HG02970 (cell line): ENCODE measurements around the gene UROC1.

Experiments used
- ATAC-seq: cut with Tn5 transposase; IDR thresholded peaks from one replicate; pipeline ENCODE4 v1.9.1; 2021; ENCODE audit warnings: mild to moderate bottlenecking, moderate library complexity, moderate number of reproducible peaks; ENCODE audit not compliant: unreplicated experiment, low FRiP score

Gene UROC1

GRCh38 chr3:126484148-126484547, 33.4 kb downstream of the UROC1 start:
- ATAC-seq, result no peak

GRCh38 chr3:126483321-126483761, 34.2 kb downstream of the UROC1 start:
- no peak for ATAC-seq

DNA sequence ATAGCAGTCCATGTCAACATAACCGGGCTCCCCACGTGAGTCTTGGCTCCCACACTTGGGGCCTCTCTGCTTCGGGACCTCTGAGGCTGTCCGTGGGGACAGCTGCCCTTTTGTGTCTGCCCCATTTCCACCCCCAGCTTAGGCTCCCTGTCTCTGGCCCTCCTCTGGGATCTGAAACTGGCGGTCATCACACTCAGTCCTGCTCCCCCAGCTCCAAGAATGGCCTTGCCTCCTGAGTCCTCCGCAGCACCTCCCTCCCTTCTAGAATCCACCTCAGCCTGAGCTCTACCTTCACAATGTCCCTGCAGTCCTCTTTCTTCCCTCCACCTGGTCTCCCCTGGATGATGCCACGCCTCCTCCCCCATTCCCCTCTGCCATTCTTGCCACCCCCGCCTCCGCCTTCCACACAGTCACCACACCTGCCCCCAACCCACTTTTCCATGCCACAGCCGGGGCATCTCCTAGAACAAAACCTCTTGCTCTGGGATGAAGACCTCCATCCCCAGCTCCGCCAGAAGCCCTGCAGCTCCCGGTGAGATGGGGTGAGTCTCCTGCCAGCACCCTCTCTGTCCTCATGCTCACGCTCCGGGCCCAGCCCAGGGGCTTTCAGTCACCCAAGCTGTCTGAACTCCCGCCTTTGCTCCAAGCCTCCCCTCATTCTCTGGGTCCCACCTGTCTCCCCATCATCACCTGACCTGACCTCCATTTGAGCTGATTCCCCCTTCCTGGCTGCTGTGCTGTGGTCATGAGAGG, 34.9 kb downstream of the UROC1 start:
- ATAC-seq, result no peak

DNA sequence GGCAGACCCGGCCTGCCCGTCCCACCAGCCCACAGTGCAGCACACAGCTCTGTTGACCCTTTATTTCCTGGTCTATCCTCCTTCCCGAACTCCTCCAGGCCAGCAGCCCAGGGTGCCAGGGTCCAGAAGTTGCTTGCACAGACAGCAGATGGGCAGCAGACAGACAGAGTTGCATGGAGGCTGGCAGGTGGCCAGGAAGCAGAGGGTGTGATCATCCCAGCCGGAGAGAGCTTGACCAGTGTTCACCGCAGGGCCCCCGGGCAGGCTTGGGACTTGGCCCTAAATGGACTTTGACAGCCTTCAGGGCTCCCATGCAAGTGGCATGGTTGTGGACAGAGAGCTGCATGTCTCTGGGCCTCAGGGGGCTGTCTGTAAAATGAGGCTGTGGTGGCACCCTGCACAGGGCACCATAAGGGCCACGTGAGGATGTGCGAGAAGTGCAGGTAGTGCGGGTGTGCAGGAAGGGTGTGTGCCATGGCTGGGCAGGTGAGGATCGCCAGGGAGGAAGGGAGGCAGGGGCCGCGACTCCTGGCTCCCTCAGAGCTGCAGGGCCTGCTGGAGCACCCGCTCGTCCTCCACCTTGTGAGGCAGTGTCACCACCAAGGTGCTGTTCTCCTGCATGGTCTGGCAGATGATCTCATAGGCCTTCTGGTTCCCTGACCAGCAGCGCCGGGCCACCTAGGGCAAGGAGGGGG, 35.6 kb downstream of the UROC1 start:
- ATAC-seq, result no peak

DNA sequence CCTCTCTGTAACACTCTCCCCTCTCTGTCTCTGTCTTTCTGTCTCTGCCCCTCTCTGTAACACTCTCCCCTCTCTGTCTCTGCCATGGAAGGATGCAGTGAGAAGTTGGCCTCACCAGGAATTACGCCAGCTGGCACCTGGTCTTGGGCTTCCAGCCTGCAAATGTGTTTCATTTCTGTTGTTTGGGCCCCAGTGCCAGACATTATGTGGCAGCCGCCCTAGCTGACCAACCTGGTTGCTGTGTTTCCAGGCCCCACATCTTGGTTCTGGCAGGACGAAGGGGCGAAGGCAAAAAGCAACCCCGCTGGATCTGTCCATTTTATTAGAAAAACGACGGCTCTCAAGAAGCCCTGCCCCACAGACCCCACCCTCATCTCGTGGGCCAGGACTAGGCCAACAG, 36.7 kb downstream of the UROC1 start:
- no peak for ATAC-seq

DNA sequence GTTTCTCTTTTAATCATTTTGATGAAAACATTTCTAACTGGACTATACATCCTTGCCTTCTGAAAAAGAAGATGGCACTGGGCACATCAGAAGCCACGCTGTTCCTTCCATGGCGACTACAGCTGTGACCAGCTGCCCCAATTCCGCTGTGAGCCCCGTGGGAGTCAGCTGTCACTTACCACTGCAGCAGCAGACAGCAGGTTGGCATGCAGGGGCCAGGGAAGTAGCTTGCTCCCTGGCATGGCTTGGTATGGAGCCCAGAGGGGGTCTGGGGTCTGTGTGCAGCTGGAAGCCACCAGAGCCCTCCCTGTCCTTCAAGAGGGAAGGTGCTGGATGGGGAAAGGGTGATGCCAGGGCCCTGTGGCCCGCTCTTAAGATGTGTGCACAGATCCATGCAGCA, 37.4 kb downstream of the UROC1 start:
- ATAC-seq, result no peak

- ATAC-seq, result no peak
Observed at GRCh38 chr3:126479642-126480041, 37.9 kb downstream of the UROC1 start.

- ATAC-seq, result no peak
Observed at GRCh38 chr3:126478581-126479310, 38.8 kb downstream of the UROC1 start.

GRCh38 chr3:126477061-126477380, 40.6 kb downstream of the UROC1 start:
- no peak for ATAC-seq

DNA sequence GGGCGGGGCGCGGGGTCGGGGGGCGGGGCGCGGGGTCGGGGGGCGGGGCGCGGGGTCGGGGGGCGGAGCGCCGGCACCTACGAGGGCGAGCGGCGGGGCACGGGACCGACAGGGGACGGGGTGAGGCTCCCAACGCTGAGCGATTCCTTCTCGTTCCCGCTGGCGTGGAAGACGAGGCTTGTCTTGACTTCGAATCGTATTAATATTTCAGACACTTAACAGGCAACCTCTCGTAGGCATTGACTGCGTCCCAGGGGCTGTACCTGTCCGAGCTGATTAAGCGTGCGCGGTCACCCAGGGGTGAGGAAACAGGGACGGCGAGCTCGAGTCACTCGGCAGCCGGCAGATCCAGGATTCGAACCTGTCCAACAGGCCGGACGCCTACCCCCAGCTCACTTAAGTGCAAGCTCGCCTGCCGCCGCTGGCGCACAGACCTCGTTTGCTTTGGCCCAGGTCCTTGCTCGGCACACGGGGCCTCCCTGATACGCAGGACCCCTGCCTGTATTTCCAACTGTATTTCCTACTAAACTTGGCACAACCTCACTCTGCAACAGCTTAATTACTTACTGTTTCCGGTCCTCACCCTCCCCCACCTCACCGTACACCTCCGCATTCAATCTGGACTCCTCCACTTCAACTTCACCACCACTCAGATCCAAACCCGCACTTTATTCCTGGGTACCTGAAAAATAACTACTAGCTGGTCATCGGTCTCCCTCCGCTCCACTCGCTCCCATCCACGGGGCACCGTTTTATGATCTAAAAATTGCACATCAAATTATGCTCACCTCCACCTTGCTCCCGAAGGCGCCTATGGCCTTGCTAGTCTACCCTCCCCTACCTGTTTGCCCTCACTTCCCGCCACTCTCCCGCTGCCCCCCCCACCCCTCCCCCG, 41.2 kb downstream of the UROC1 start:
- ATAC-seq, result peak; percentile 21

DNA sequence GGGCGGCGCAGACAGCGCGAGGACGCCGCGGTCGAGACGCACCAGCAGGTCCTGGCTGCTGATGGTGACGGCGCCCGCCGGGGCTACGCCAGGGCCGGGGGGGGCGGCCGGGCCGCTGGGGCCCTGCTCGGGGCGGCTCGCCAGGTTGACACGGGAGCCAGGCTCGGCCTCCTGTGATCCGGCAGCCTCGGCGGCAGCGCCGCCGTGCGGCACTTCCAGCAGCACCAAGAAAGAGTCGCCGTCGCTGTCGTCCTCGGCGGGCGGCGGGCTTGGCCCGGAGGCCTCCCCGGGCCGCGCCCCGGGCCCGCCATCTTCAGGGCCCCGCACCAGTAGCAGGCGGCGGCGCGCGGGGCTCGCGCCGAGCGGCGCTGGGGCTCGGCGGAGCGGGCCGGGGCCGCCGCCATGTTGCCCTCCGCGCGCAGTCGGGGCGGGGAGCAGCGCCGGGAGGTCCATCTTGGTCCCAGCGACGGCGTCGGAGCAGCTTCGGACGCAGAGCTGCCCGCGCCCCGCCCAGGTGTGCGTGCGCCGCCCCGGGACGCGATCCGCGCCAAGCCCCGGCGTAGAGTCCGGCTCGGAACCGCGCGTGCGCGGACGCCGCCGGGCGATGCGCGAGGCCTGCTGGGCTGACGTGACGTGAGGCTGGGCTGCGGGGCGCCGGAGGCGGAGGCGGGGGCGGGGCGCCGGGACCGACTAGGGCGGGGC, 42.0 kb downstream of the UROC1 start, which contains the start of gene ZXDC:
Gene ZXDC (minus strand): TSS at position 479 of the 702 bp plus-strand sequence. CDS start 26 bp downstream, at position 453.
- ATAC-seq, result peak; percentile 83

DNA sequence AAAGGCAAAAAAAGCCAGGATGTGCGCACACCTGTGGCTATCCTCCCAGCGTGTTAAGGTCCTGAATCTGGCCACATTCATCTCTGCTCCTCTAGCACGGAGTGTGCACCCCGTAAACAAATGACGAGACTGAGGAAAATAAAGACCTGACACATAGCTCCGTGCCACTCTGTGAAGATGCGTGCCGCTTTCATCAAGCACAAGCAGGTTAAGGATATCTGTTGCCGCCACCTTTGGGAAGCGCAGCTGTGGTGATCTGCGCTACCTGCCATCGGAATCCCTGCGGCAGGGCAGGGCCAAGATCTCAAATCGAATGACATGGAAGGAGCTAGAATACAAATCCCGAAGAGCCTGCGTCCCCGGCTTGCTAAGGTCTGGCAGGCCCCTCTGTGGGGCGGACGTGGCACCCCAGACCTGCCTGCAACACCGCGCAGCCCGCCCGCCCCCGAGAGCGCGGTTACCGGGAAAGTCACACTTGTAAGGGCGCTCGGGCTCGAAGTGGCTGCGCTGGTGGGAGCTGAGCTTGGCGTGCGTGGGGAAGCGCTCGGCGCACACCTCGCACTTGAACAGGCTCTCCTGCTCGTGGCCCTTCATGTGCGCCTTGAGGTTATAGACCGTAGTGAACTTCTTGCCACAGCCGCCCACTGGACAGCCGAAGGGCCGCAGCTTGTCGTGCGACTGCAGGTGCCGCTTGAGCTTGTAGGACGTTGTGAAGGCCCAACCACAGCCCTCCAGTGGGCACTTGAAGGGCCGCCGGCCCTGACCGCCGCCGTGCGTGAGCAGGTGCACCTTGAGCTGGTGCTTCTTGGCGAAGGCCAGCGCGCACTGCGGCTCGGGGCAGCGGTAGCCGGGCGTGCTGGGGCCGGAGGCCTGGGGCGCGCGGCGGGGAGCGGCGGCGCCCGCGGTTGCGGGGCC, 42.8 kb downstream of the UROC1 start:
- ATAC-seq, result peak; percentile 17

DNA sequence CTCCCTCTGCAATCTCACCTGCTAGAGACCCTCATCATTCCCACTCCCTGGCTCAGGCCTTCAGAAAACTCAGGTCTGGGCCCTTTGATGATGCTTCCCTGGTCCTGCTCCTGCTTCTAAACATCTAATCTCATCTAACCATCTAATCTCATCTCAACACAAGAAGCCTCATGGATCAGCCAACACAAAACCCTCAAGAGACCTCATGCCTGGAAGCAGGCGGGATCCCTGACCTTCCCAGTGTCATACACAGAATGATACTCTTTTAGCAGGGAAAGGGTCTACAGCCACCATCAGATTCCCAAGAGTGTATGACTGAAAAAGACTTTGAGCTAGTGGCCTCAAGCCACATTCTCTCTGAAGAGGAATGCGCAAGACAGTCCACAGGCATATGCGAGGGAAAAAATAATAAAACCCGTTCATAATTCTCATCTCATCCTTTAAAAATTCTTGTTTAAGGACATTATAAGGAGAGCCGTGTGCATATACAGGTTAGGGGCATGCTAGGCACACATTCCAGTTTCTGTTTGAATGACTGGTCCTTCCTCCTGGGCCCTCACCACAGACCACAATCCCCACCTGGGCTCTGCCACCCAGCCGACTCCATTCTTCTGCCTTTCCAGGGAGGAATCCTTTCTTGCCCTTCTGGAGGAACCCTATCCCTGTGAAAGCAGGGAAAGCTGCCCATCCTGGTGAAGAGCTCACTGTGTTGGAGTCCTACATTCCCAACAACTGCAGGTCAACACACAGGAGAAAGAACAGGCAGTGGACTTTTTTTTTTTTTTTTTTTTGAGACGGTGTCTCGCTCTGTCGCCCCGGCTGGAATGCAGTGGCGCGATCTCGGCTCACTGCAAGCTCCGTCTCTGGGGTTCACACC, 44.0 kb downstream of the UROC1 start:
- ATAC-seq, result no peak

DNA sequence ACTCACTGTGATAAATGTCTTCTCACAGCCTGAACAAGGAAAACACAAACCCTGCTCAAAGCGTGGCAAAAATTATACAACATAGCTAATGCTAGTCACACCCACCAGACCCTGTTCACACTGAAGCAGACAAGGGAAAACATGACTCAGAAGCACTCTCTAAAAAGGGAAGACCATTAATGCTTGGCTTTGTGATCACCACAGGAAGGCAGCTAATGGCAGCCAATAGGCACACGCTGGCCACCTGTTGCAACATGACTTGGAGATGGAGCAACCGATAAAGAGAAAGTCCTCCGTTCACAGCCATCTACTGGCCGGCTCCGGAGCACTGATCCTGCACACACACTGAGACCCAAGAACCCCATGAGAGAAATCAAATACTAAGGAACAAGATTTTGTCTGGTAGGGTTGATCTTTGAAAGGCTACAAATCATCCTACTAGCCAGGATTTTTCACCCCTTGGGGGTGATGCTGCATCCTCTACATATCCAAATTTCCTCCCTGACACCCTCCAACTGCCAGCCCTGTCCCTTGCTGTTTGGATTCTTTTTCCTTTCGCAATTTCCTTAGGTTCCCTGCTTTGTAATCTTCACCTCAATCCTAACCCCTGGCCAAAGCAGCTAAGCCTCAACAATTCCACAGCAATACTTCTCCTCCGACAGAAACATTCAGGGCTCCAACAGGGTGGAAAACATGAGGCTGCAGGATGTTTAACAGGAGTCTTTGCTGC, 45.1 kb downstream of the UROC1 start:
- ATAC-seq, result no peak

GRCh38 chr3:126469479-126469878, 48.1 kb downstream of the UROC1 start:
- ATAC-seq, result no peak

DNA sequence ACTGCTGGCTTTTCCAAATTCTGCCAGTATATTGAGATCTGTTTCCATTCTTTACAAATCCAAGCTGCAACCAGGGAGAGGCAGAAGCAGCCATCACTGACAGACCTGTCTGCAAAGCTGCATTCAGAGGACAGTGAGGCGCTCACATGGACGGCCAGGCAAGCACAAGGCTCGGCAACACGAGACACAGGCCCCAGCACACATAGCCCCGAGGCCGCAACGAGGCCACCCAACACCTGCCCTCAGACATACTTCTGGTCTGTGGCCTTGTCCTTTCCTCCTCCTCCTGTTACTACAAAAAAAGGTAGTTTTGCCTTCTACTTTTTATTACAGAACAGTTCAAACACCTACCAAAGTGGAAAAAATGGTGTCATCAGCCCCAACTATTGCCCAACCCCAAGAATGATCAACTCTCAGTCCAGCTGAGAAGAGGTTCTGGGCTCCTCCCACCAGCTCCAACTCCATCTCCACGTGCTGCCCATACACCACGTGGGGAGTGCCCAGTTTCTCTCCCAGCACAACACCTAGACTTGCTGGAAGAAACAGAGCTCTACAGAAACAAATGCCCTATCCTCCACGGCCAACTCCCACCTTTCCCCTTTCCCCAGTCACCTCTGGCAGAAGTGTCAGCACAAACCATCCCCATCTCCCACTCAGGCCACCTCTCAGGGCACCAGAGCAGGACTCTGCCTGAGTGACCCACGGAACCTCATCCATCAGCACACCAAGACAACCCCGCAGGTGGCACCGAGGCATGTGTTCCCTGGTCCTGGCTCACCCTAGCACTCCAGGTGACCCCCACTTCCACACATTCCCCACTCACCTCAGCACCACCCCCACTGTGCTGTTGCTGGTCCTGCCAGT, 49.3 kb downstream of the UROC1 start:
- no peak for ATAC-seq
